ENCODE results near the gene PAQR5.
"Not testable (repeated sequence)": the region's sequence is repeated elsewhere in the genome, so short reads cannot be mapped to it uniquely, and the experiment has no call there.

PAQR5 gene

DNA sequence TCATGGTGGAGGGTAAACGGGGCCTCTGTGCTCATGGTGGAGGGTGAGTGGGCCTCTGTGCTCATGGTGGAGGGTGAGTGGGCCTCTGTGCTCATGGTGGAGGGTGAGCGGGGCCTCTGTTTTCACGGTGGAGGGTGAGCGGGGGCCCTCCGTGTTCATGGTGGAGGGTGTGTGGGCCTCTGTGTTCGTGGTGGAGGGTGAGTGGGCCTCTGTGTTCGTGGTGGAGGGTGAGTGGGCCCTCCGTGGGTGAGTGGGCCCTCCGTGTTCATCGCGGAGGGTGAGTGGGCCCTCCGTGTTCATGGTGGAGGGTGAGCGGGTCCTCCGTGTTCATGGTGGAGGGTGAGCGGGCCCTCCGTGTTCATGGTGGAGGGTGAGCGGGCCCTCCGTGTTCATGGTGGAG is 85.4 kb downstream of the PAQR5 start:
- H2BK5ac ChIP-seq (ENCODE audit: low read depth, low read length, poor library complexity); H3K9me3 ChIP-seq (ENCODE audit: insufficient read depth, low read depth, low read length); H3K36me3 ChIP-seq (ENCODE audit: control insufficient read depth in 1 of 2, insufficient read depth in 2 of 2, low read length in 2 of 2); H2AK5ac ChIP-seq (ENCODE audit: low read length); H3K4me2 ChIP-seq (ENCODE audit: low read length); H3K27me3 ChIP-seq (ENCODE audit: insufficient read depth, low read length); H4K8ac ChIP-seq (ENCODE audit: low read depth, low read length); H3K18ac ChIP-seq (ENCODE audit: low read length); H3K27ac ChIP-seq (ENCODE audit: low read depth, low read length); H4K12ac ChIP-seq (ENCODE audit: low read depth, low read length); H4K91ac ChIP-seq (ENCODE audit: low read depth, low read length); H3K9ac ChIP-seq (ENCODE audit: low read length); H3K4me1 ChIP-seq (ENCODE audit: control insufficient read depth in 1 of 2, insufficient read depth in 2 of 2, low read length in 2 of 2); H2AFZ ChIP-seq (ENCODE audit: insufficient read depth, low read length, poor library complexity); H3K79me1 ChIP-seq (ENCODE audit: low read length); H3K23ac ChIP-seq (ENCODE audit: low read length); DNase-seq; H3K4me3 ChIP-seq (ENCODE audit: low read depth, low read length); H2BK12ac ChIP-seq (ENCODE audit: low read length); H3K14ac ChIP-seq (ENCODE audit: low read length); H3K4ac ChIP-seq (ENCODE audit: low read depth, low read length); H2BK120ac ChIP-seq (ENCODE audit: insufficient read depth, low read length, poor library complexity); H3K79me2 ChIP-seq (ENCODE audit: control insufficient read depth, insufficient read depth, low read length, poor library complexity): not testable (repeated sequence)
- no CpG with 5 or more reads among the region's 18 CpGs for WGBS (ENCODE audit: extremely low coverage, insufficient coverage, insufficient read length)

DNA sequence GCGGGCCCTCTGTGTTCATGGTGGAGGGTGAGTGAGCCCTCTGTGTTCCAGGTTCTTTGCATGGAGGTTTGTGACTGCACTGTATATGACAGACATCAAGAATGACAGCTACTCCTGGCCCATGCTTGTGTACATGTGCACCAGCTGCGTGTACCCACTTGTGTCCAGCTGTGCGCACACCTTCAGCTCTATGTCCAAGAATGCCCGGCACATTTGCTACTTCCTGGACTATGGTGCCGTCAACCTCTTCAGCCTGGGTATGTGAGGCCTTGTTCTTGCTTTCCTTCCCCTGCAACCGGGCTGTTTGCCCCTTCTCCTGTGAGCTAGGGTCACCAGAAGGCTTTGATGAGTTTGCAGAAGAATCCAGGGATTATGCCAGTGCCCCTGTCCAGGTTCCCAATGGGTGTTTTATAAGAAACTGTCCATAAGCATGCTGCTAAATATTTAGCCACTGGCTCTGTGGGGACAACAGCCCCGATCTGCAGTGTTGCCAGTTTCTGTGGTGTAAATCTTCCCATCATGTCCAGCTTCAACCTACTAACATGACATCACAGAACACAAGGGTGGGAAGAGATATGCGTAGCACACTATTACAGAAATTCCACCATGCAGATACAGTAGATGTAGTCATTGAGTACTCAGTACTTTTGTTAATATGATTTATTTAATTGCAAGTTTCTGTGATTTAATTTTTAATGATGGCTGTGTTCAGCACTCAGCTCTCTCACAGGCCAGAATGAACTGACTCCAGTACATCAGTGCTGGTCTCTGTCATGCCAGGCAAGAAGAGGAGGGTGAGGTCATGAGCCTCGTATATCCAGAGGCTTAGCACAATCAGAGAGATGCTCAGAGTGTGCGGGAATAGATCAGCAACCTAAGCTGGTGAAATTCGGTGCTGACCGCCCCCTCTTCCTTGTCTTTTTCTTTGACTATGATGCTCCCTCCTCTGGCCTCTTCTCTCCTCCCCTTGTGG is 86.2 kb downstream of the PAQR5 start:
- H2AFZ ChIP-seq (ENCODE audit: insufficient read depth, low read length, poor library complexity) = no peak overlapping the region
- no peak overlapping the region for H3K27ac ChIP-seq (ENCODE audit: low read depth, low read length)
- H2BK5ac ChIP-seq (ENCODE audit: low read depth, low read length, poor library complexity) = no peak overlapping the region
- no peak overlapping the region for H3K4me2 ChIP-seq (ENCODE audit: low read length)
- H3K4me1 ChIP-seq (ENCODE audit: control insufficient read depth in 1 of 2, insufficient read depth in 2 of 2, low read length in 2 of 2) = peaks cover 6 to 7% of the 10 kb centered on the region in 2 experiments
- no peak overlapping the region for H3K4ac ChIP-seq (ENCODE audit: low read depth, low read length)
- H3K79me2 ChIP-seq (ENCODE audit: control insufficient read depth, insufficient read depth, low read length, poor library complexity) = no peaks in the 10 kb centered on the region
- no peak overlapping the region for H2AK5ac ChIP-seq (ENCODE audit: low read length)
- H3K9ac ChIP-seq (ENCODE audit: low read length) = no peak overlapping the region
- no peaks in the 10 kb centered on the region for H3K9me3 ChIP-seq (ENCODE audit: insufficient read depth, low read depth, low read length)
- DNase-seq = no peak
- no peak overlapping the region for H2BK120ac ChIP-seq (ENCODE audit: insufficient read depth, low read length, poor library complexity)
- no peaks in the 10 kb centered on the region for H3K36me3 ChIP-seq (ENCODE audit: control insufficient read depth in 1 of 2, insufficient read depth in 2 of 2, low read length in 2 of 2)
- no peak overlapping the region for H4K12ac ChIP-seq (ENCODE audit: low read depth, low read length)
- WGBS (ENCODE audit: extremely low coverage, insufficient coverage, insufficient read length) = no CpG with 5 or more reads among the region's 12 CpGs
- H4K91ac ChIP-seq (ENCODE audit: low read depth, low read length) = no peak overlapping the region
- no peaks in the 10 kb centered on the region for H3K27me3 ChIP-seq (ENCODE audit: insufficient read depth, low read length)
- no peak overlapping the region for H4K8ac ChIP-seq (ENCODE audit: low read depth, low read length)
- H3K4me3 ChIP-seq (ENCODE audit: low read depth, low read length) = no peak overlapping the region
- H3K79me1 ChIP-seq (ENCODE audit: low read length) = no peaks in the 10 kb centered on the region
- H3K18ac ChIP-seq (ENCODE audit: low read length) = no peak overlapping the region
- no peak overlapping the region for H2BK12ac ChIP-seq (ENCODE audit: low read length)
- H3K14ac ChIP-seq (ENCODE audit: low read length) = no peak overlapping the region
- no peak overlapping the region for H3K23ac ChIP-seq (ENCODE audit: low read length)

DNA sequence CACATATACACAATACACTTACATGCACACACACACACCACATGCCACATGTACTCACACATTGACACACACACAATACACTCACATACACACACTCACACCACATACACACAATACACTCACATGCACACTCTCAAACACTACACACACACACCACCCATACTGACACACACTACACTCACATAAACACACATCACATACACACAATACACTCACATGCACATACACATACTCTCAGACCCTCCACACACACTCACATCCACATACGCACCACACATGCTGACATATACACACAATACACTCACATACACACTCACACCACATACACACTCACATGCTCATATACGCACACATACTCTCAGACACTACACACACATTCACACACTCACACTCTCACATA is 87.1 kb downstream of the PAQR5 start:
- no peak overlapping the region for H2BK5ac ChIP-seq (ENCODE audit: low read depth, low read length, poor library complexity)
- no peak overlapping the region for H2AK5ac ChIP-seq (ENCODE audit: low read length)
- H3K27ac ChIP-seq (ENCODE audit: low read depth, low read length) = no peak overlapping the region
- H3K4me2 ChIP-seq (ENCODE audit: low read length) = no peak overlapping the region
- no peak overlapping the region for H2BK12ac ChIP-seq (ENCODE audit: low read length)
- no peaks in the 10 kb centered on the region for H3K79me1 ChIP-seq (ENCODE audit: low read length)
- no peak overlapping the region for H3K4ac ChIP-seq (ENCODE audit: low read depth, low read length)
- H4K12ac ChIP-seq (ENCODE audit: low read depth, low read length) = no peak overlapping the region
- H2BK120ac ChIP-seq (ENCODE audit: insufficient read depth, low read length, poor library complexity) = no peak overlapping the region
- H3K9ac ChIP-seq (ENCODE audit: low read length) = no peak overlapping the region
- no peaks in the 10 kb centered on the region for H3K27me3 ChIP-seq (ENCODE audit: insufficient read depth, low read length)
- H3K4me1 ChIP-seq (ENCODE audit: control insufficient read depth in 1 of 2, insufficient read depth in 2 of 2, low read length in 2 of 2) = peaks cover 8 to 9% of the 10 kb centered on the region in 2 experiments
- H3K36me3 ChIP-seq (ENCODE audit: control insufficient read depth in 1 of 2, insufficient read depth in 2 of 2, low read length in 2 of 2) = no peaks in the 10 kb centered on the region
- no peak overlapping the region for H4K91ac ChIP-seq (ENCODE audit: low read depth, low read length)
- no peak overlapping the region for H3K18ac ChIP-seq (ENCODE audit: low read length)
- no peak overlapping the region for H3K14ac ChIP-seq (ENCODE audit: low read length)
- H3K9me3 ChIP-seq (ENCODE audit: insufficient read depth, low read depth, low read length) = no peaks in the 10 kb centered on the region
- WGBS (ENCODE audit: extremely low coverage, insufficient coverage, insufficient read length) = 100% methylated on average over 2 of the region's 2 CpGs
- no peak overlapping the region for H3K23ac ChIP-seq (ENCODE audit: low read length)
- no peak overlapping the region for H3K4me3 ChIP-seq (ENCODE audit: low read depth, low read length)
- H4K8ac ChIP-seq (ENCODE audit: low read depth, low read length) = no peak overlapping the region
- no peaks in the 10 kb centered on the region for H3K79me2 ChIP-seq (ENCODE audit: control insufficient read depth, insufficient read depth, low read length, poor library complexity)
- no peak overlapping the region for H2AFZ ChIP-seq (ENCODE audit: insufficient read depth, low read length, poor library complexity)
- no peak for DNase-seq

- Histone ChIP-seq H3K27ac (ENCODE audit: low read depth, low read length) (no peak overlapping the region), H2AK5ac (ENCODE audit: low read length) (no peak overlapping the region), H3K79me2 (ENCODE audit: control insufficient read depth, insufficient read depth, low read length, poor library complexity) (no peaks in the 10 kb centered on the region), H3K4me3 (ENCODE audit: low read depth, low read length) (no peak overlapping the region), H2BK120ac (ENCODE audit: insufficient read depth, low read length, poor library complexity) (no peak overlapping the region), H3K14ac (ENCODE audit: low read length) (no peak overlapping the region), H3K18ac (ENCODE audit: low read length) (no peak overlapping the region), H3K23ac (ENCODE audit: low read length) (no peak overlapping the region), H3K27me3 (ENCODE audit: insufficient read depth, low read length) (no peaks in the 10 kb centered on the region), H3K4me2 (ENCODE audit: low read length) (no peak overlapping the region), H4K12ac (ENCODE audit: low read depth, low read length) (no peak overlapping the region), H3K9me3 (ENCODE audit: insufficient read depth, low read depth, low read length) (no peaks in the 10 kb centered on the region), H3K36me3 (ENCODE audit: control insufficient read depth in 1 of 2, insufficient read depth in 2 of 2, low read length in 2 of 2) (no peaks in the 10 kb centered on the region), H4K91ac (ENCODE audit: low read depth, low read length) (no peak overlapping the region), H3K4ac (ENCODE audit: low read depth, low read length) (no peak overlapping the region), H3K9ac (ENCODE audit: low read length) (no peak overlapping the region), H4K8ac (ENCODE audit: low read depth, low read length) (no peak overlapping the region), H3K4me1 (ENCODE audit: control insufficient read depth in 1 of 2, insufficient read depth in 2 of 2, low read length in 2 of 2) (peaks cover 11 to 13% of the 10 kb centered on the region in 2 experiments), H2BK5ac (ENCODE audit: low read depth, low read length, poor library complexity) (no peak overlapping the region), H2AFZ (ENCODE audit: insufficient read depth, low read length, poor library complexity) (no peak overlapping the region), H2BK12ac (ENCODE audit: low read length) (no peak overlapping the region), H3K79me1 (ENCODE audit: low read length) (no peaks in the 10 kb centered on the region)
- 100% methylated on average over 1 of the region's 7 CpGs for WGBS (ENCODE audit: extremely low coverage, insufficient coverage, insufficient read length)
- DNase-seq = no peak
Observed at GRCh38 chr15:69386284-69386683, 87.6 kb downstream of the PAQR5 start.

All from trophoblast cell (in vitro differentiated cells and primary cell).